Measurements from ENCODE around the gene UQCC2.
A peak's percentile ranks its signal among the peaks of the same experiment; 100 is the strongest.

The UQCC2 gene

DNA sequence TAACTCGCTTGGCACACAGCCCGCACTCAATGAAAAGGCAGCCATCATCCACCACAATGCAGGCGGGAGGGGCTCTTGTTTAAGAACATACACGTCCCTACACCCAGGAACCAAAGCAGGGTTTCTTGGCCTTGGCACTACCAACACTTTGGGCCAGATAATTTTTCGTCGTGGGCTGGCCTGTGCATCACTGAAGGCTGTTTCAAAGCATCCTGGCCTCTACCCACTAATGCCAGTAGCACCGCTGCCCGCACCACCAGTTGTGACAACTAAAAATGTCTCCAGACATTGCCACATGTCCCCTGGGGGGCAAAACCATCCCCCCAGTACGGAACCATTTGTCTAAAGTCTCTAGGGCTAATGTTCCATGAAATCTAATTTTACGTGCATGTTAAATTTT, 13.0 kb downstream of the UQCC2 start:
- ATAC-seq (replicated peaks) (no peak), DNase-seq (no peak)
- no peaks in the 10 kb centered on the region for H3K9me3 Mint-ChIP-seq
- peaks cover 55 to 79% of the 10 kb centered on the region in 2 donors for H3K4me1 Mint-ChIP-seq
- H3K27ac Mint-ChIP-seq = no peak overlapping the region
- H3K4me3 Mint-ChIP-seq = no peak overlapping the region
- peaks cover 37 to 46% of the 10 kb centered on the region in 2 donors for H3K36me3 Mint-ChIP-seq
- H3K27me3 Mint-ChIP-seq = no peaks in the 10 kb centered on the region

DNA sequence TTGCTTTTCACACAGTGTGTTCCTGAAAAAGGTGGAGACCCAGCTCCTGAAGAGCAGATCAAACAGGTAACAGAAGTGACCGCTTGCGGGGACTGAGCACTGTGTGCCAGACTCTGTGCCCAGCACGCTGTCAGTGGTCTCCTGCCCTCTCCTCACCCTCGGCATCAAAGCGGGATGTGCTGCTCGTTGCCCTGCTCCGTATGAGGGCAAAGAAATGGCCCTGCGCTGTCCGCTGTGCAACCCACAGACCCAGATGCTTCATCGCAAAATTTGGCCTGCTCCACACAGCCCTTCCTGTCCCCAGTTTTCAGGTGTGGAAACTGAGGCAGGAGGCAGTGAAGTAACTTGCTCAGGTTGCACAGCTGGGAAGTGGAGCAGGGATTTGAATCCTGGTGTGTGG, 13.7 kb downstream of the UQCC2 start:
- no peaks in the 10 kb centered on the region for H3K27me3 Mint-ChIP-seq
- peak overlapping the region; percentile 95 for H3K27ac Mint-ChIP-seq
- DNase-seq (no peak), ATAC-seq (replicated peaks) (no peak)
- peaks cover 37 to 49% of the 10 kb centered on the region in 2 donors for H3K36me3 Mint-ChIP-seq
- H3K4me3 Mint-ChIP-seq = peak overlapping the region; percentile 27 to 67
- no peaks in the 10 kb centered on the region for H3K9me3 Mint-ChIP-seq
- peaks cover 62 to 86% of the 10 kb centered on the region in 2 donors for H3K4me1 Mint-ChIP-seq

DNA sequence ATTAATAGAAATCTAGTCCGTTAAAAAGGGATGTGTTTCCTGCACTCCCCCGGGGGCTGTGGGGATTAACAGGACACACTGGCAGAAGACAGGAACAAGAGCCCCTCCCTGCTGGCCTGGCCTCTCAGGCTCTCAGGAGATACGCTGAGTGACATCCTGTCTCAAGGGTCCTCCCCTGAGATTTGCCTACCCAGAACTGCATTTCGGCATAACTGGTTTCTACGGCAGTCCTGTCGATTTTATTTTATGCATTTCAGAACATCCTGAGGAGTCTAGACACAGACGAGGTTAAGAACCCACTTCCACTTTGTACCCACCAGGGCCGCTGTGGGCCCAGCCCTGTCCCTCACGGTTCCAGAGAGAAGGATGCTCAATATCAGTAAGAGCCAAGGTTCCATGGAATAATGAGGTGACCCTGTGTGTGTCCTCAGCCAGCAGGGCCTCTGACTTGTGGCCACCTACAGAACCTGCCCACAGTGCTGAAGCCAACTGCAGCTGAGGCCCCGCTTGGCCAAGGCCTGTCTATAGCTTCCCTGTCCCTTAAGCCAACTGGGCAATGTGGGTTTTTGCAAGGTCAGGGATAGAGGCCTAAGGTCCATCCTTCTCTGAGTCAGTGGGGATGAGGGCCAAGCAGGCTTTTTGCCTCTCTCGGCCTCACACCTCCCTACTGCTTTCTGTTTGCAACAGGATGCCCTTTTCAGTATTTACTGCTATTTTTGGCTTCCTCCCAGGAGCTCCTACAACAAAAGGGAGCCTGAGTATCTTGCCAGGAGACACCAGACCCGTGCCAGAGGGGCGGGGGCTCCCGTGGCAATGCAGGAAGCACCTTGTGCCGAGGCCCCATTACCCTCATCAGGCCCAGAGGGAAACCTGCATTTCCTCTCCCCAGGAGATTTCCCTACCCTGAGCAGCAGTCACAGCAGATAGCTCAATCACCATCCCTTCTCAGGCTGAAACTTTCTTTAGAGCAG, 14.7 kb downstream of the UQCC2 start:
- Mint-ChIP-seq H3K9me3 (no peaks in the 10 kb centered on the region), H3K27ac (peak overlapping the region; percentile 95), H3K4me3 (peak overlapping the region; percentile 55 to 67), H3K4me1 (peaks cover 68 to 94% of the 10 kb centered on the region in 2 donors), H3K27me3 (no peaks in the 10 kb centered on the region), H3K36me3 (peaks cover 43 to 59% of the 10 kb centered on the region in 2 donors)
- ATAC-seq (replicated peaks) = peak; percentile 38 to 63
- peak; percentile 43 for DNase-seq

DNA sequence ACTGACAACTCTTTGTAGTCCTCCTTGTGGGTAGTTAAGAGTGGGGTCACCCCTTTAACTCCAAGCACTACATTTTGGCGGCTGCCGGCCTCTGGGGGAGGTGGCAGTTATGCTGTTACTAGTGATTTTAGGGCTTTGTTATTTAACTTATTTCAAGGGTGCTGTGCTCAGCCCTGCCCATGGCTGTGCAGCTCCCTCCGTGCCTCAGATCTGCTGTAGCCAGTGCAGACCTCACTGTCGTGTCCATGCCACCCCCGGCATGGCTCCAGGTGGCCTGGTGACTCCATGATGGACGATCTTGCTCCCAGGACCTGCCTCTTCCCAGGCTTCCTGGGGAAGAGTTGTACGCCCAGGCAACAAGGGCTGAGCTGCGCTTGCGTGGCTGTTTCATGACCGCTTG, 15.4 kb downstream of the UQCC2 start:
- Mint-ChIP-seq H3K27me3 (no peaks in the 10 kb centered on the region), H3K4me3 (peak overlapping the region; percentile 55 to 67), H3K27ac (peak overlapping the region; percentile 95), H3K9me3 (no peaks in the 10 kb centered on the region), H3K4me1 (peaks cover 63 to 87% of the 10 kb centered on the region in 2 donors), H3K36me3 (peaks cover 44 to 60% of the 10 kb centered on the region in 2 donors)
- DNase-seq (no peak), ATAC-seq (replicated peaks) (no peak)

DNA sequence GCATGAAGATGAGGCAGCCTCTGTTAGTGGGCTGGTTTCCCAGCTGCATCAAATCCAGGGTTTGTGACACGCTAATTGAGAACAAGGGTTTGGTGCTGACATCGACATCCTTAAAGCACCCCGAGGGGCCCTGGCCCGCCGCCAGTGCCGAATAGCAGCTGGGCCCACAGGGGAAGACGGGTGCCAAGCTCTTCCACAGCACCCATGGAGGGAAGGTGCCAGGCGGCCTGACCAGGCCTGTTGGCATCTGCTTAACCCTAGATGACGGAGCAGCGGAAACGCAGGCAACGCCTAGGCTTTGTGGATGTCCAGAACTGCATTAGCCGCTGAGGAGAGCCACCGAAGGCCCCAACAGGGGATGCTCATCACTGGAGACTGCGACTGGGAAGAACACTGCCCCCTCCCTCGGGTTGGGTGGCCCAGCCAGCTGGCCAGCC, 16.0 kb downstream of the UQCC2 start:
- Mint-ChIP-seq H3K27me3 (no peaks in the 10 kb centered on the region), H3K9me3 (no peaks in the 10 kb centered on the region), H3K36me3 (peaks cover 47 to 66% of the 10 kb centered on the region in 2 donors), H3K4me3 (no peak overlapping the region), H3K27ac (peak overlapping the region; percentile 95), H3K4me1 (peaks cover 64 to 83% of the 10 kb centered on the region in 2 donors)
- DNase-seq = no peak
- no peak for ATAC-seq (replicated peaks)

DNA sequence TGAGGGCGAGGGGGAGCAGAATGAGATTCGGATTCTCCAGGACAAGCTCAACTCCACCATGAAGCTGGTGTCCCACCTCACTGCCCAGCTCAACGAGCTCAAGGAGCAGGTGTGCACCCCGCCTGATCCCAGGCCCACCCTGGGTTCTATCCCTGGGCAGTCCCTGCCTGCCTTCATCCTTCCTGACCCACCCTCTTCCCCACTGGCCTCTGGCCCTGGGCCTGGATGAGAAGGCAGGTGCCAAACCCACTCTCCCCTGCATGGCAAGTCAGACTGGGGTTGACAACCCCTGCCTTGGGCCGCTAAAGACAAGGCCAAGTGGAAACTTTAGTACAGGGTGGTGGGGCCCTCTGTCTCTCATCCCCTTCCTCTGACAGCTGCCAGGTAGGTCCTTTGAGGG, 16.5 kb downstream of the UQCC2 start:
- H3K9me3 Mint-ChIP-seq = no peaks in the 10 kb centered on the region
- peaks cover 42 to 63% of the 10 kb centered on the region in 2 donors for H3K36me3 Mint-ChIP-seq
- no peak for DNase-seq
- H3K27ac Mint-ChIP-seq = peak overlapping the region; percentile 92
- peak overlapping the region in 1 of 2 donors; percentile 11 for H3K4me3 Mint-ChIP-seq
- H3K27me3 Mint-ChIP-seq = no peaks in the 10 kb centered on the region
- H3K4me1 Mint-ChIP-seq = peaks cover 59 to 78% of the 10 kb centered on the region in 2 donors
- no peak for ATAC-seq (replicated peaks)

DNA sequence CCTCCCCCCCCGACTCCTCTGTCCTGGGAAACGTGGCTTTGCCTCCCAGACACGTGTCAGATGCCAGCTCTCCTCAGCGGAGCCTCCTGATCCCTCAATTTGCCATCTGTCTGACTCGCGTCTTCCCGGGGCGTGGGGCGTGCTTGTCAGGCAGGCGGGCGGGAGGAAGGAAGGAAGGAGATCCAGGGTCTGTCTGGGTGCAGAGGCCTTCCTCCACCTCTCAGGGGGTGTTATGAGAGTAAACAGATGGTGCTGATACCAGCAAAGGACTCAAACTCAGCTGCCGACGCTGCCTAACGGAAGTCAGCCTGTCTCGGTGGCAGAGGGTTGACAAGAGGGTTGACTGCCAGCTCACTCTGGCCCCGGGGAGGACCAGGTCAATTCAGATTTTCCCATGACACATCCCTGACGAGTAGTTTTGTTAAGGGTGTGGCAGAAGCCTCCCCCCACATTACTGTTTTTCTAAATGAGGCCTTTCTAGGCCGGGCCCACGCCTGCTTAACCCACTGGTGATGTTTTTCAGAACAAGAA, 17.0 kb downstream of the UQCC2 start:
- DNase-seq = peak; percentile 49
- Mint-ChIP-seq H3K36me3 (peaks cover 45 to 67% of the 10 kb centered on the region in 2 donors), H3K4me1 (peaks cover 58 to 75% of the 10 kb centered on the region in 2 donors), H3K27me3 (no peaks in the 10 kb centered on the region), H3K9me3 (no peaks in the 10 kb centered on the region), H3K27ac (peak overlapping the region; percentile 92), H3K4me3 (peak overlapping the region; percentile 36 to 53)
- peak; percentile 40 to 48 for ATAC-seq (replicated peaks)

DNA sequence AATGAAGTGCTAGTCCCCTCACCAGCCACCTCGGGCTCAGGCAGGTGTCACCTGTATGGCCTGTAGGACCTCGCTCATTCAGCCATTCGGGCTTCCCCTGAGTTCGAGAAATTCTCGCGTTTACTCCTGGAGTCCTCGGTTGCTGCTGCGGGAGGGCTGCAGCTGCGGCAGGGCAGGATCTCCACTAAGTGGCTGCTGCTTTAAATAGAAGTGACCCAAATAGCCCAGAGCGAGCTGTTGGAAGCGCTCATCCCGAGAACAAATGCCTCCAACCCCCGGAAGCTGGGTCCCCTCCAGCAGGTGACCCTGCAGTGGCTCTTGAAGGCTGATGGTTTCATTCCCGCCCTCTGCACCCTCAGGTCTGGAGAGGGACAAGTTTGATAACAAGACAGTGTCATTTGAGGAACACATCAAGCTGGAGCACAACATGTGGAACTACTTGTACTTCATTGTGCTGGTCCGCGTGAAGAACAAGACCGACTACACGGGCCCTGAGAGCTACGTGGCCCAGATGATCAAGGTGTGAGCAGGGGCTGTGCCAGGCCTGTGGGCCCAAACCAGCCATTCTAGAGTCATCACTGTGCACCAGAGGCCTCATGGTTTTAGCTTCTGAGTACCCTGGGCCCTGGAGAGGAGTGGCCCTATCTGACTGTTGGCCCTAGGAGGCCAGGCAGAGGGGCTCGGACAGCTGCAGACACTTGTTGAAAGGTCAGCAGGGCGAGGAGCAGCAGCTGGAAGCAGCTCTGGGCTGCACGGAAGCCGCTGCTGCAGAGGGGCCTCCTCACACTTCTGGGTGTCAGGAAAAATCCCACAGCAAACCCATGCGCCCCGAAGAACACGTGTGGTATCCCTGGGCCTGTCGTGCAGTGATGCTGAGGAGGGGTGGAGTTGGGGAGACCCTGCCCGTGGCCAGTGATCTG, 18.1 kb downstream of the UQCC2 start:
- peak; percentile 29 to 37 for ATAC-seq (replicated peaks)
- Mint-ChIP-seq H3K4me1 (peaks cover 51 to 64% of the 10 kb centered on the region in 2 donors), H3K27ac (peak overlapping the region; percentile 92), H3K9me3 (no peaks in the 10 kb centered on the region), H3K4me3 (peak overlapping the region; percentile 21 to 55), H3K36me3 (peaks cover 50 to 76% of the 10 kb centered on the region in 2 donors), H3K27me3 (no peaks in the 10 kb centered on the region)
- no peak for DNase-seq

DNA sequence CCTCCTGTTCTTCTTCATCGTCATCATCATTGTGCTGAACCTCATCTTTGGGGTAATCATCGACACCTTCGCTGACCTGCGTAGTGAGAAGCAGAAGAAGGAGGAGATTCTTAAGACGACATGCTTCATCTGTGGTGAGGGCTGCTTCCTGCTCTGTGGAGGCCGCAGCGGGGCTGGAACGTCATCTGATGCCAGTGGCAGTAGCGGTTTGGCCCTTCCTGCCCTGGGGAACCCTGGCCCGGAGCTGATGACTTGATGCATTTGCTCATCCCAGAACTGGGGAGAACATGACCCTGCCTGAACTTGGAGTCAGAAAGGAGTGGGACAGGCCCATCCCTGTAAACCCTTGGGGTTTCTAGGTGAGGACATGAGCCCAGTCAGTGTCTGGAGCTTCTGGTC, 18.7 kb downstream of the UQCC2 start:
- Mint-ChIP-seq H3K27me3 (no peaks in the 10 kb centered on the region), H3K36me3 (peaks cover 47 to 79% of the 10 kb centered on the region in 2 donors), H3K4me1 (peaks cover 48 to 57% of the 10 kb centered on the region in 2 donors), H3K4me3 (peak overlapping the region; percentile 42 to 55), H3K9me3 (no peaks in the 10 kb centered on the region), H3K27ac (peak overlapping the region; percentile 87)
- DNase-seq = peak; percentile 74
- peak; percentile 84 to 86 for ATAC-seq (replicated peaks)

DNA sequence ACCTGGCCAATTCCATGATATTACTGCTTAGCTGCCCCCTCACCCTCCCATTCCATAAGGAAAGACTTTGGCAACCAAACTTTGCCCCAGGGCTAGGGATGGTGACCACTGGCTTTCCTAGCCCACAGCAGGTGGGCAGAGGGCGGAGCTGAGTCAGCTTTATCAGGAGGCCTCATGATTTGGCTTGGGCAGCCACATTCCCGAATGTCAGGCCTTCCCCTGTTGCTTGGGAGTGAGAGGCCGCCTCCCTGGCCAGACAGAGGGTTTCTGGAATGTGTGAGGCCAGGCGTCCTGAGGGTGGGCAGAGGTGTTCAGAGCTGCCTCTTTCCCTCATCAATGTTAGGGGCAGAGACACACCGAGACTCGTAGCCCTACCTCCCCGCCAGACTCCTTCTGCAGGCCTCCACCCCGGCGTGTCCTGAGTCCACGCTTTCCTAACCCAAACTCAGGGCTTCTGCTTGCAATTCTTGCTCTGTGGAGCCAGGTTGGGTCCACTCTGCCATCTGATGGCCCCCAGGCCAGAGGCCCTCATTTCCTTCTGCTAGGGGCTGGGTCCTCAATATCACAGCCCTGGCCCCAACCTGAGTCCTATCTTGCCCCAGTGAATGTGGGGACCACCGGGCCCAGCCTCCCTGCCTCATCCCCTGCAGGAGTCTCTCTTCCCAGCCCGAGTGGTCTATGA, 19.3 kb downstream of the UQCC2 start:
- Mint-ChIP-seq H3K9me3 (no peaks in the 10 kb centered on the region), H3K27ac (peak overlapping the region; percentile 87), H3K4me1 (peaks cover 44 to 52% of the 10 kb centered on the region in 2 donors), H3K36me3 (peaks cover 44 to 79% of the 10 kb centered on the region in 2 donors), H3K4me3 (no peak overlapping the region), H3K27me3 (no peaks in the 10 kb centered on the region)
- no peak for DNase-seq
- ATAC-seq (replicated peaks) = no peak

DNA sequence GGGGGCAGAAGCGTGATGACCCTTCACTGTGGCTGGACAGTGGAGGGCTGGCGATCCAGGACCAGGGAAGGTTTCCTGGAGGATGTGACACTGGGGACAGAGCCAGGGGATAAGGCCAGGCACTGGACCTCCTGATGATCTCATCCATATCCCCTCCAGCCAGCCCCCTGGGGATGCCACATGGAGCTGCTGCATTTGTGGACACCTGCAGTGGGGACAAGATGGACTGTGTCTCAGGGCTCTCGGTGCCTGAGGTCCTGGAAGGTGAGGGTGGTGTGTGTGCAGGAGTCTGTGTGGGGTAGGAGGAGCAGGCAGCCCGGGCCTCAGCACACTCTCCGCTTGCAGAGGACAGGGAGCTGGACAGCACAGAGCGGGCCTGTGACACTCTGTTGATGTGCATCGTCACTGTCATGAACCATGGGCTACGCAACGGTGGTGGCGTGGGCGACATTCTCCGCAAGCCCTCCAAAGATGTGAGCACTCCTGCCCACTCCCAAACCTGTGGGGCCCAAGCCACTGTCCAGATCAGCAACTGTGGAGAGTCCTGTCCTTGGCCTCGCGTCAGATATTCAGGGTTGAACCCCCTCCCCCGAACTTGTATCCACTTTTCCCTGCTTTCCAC, 19.9 kb downstream of the UQCC2 start:
- H3K27me3 Mint-ChIP-seq = no peaks in the 10 kb centered on the region
- DNase-seq = no peak
- H3K4me3 Mint-ChIP-seq = no peak overlapping the region
- peaks cover 48 to 83% of the 10 kb centered on the region in 2 donors for H3K36me3 Mint-ChIP-seq
- ATAC-seq (replicated peaks) = no peak
- H3K9me3 Mint-ChIP-seq = no peaks in the 10 kb centered on the region
- H3K4me1 Mint-ChIP-seq = peaks cover 39 to 46% of the 10 kb centered on the region in 2 donors
- H3K27ac Mint-ChIP-seq = peak overlapping the region; percentile 67

DNA sequence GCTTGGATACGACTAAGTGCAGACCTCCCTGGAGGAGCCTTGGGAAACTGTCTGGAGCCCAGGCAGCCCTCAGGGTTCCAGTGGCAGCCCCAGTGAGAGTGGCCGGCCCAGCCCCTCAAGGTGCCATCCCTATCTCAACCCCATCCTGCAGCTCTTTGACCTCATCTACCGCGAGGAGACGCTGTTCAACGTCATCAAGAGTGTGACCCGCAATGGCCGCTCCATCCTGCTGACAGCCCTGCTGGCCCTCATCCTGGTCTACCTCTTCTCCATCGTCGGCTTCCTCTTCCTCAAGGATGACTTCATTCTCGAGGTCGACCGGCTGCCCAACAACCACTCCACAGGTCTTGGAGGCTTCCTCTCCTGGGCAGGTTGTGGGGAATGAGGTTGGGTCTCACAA, 20.7 kb downstream of the UQCC2 start:
- ATAC-seq (replicated peaks) (no peak), DNase-seq (no peak)
- peaks cover 52 to 82% of the 10 kb centered on the region in 2 donors for H3K36me3 Mint-ChIP-seq
- no peaks in the 10 kb centered on the region for H3K27me3 Mint-ChIP-seq
- no peaks in the 10 kb centered on the region for H3K9me3 Mint-ChIP-seq
- no peak overlapping the region for H3K27ac Mint-ChIP-seq
- no peak overlapping the region for H3K4me3 Mint-ChIP-seq
- peaks cover 36 to 38% of the 10 kb centered on the region in 2 donors for H3K4me1 Mint-ChIP-seq

DNA sequence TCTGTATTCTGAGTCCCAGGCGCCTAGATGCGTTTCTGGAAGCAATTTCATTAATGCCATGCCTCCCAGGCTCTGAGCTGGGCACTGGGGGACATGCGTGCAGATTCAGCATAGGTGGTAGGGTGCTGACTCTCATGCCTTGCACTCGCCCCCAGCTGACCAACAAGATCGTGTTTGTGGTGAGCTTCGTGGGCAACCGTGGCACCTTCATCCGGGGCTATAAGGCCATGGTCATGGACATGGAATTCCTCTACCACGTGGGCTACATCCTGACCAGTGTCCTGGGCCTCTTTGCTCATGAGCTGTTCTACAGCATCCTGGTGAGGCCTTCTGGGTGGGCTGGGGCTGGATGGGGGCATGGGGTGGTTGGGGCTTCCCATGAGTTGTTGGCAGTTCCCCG, 21.6 kb downstream of the UQCC2 start:
- peaks cover 57 to 87% of the 10 kb centered on the region in 2 donors for H3K36me3 Mint-ChIP-seq
- no peak for DNase-seq
- H3K27ac Mint-ChIP-seq = peak overlapping the region; percentile 56
- H3K27me3 Mint-ChIP-seq = no peaks in the 10 kb centered on the region
- peaks cover 29 to 30% of the 10 kb centered on the region in 2 donors for H3K4me1 Mint-ChIP-seq
- no peak for ATAC-seq (replicated peaks)
- H3K4me3 Mint-ChIP-seq = no peak overlapping the region
- no peaks in the 10 kb centered on the region for H3K9me3 Mint-ChIP-seq
